Eye (tissue), 1 donor: ENCODE data around the gene CHN1.

Source experiments
- DNase-seq: peaks from one replicate; pipeline ENCODE4 v3.0.0-alpha.2; 2015

Gene CHN1

GRCh38 chr2:174918886-174919526 lies 86.2 kb downstream of the CHN1 start:
- no peak for DNase-seq

GRCh38 chr2:174916270-174916930 lies 88.8 kb downstream of the CHN1 start:
- no peak for DNase-seq

- peak; percentile 26 for DNase-seq
These were observed 90.1 kb downstream of the CHN1 start for GRCh38 chr2:174914853-174915760.

GRCh38 chr2:174908284-174908683 lies 96.9 kb downstream of the CHN1 start:
- no peak for DNase-seq

GRCh38 chr2:174903264-174903556 lies 102.0 kb downstream of the CHN1 start:
- DNase-seq, result no peak

DNA sequence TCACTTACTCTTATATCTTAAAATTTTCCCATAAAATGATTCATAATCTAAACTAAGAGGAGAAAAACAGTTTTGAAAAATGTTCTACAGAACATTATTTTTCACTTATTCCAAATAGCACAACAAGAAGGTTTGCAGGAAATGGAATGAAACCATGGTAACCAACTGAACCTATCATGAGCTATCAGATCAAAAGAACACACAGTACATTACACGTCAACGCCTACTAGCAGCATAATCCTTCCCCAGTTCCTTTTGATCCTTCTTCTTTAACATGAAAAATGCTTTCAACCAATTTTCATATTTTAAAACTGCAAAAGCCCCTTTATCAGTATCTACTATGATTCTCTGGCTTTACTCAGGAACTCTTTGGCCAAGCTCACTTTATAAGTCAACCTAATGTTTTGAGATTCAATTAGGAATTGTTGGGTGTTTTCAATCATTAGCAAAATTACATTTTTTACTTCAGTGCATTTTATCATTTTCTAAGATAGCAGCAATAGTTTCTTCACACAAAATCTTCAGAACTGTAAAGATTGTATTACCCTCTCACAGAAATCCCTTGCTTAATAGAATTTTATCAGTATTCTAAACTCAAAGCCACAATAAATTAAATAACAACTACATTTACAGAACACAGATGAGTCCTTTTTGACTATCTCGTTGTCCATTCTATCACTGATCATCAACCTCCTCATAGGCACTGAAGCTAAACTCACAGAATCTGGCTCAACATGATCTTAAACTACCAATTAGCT lies 102.5 kb downstream of the CHN1 start:
- peak; percentile 76 for DNase-seq

DNA sequence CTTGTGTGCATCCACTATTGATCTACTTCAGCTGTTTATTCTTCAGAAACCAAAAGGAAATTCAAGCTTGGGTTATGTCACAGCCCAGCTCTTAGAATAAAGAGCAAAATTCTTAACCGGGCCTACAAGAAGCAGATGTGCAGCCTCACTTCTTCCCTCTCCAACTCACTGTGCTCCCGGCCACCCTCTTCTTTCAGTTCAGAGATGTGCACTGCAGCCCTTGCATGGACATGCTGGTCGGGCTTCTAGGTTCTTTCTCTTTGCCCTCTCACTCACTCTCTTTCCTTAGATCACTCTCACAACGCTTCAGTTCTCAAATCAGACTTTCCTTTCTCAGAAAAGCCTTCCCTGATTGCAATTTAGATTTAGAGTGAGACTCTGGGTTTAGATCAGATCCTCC lies 104.1 kb downstream of the CHN1 start:
- peak; percentile 41 for DNase-seq

- DNase-seq, result no peak
These were observed 107.9 kb downstream of the CHN1 start for GRCh38 chr2:174897286-174897685.

GRCh38 chr2:174893018-174893417 lies 112.2 kb downstream of the CHN1 start:
- no peak for DNase-seq

DNA sequence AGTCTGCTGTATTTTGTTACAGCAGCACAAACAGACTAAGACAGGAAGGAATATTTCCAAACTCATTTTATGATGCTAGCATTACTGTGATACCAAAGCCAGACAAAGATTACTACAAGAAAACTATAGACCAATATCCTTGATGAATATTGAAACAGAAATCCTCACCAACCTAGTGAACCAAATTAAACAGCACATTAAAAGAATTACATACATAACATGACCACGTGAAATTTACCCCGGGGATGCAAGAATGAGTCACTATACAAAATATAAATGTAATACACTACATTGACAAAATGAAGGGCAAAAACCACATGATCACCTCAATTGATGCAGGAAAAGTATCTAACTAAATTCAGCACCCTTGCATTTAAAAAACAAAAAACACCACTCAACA lies 112.6 kb downstream of the CHN1 start:
- DNase-seq, result no peak

GRCh38 chr2:174888646-174889271 lies 116.4 kb downstream of the CHN1 start:
- DNase-seq, result no peak

DNA sequence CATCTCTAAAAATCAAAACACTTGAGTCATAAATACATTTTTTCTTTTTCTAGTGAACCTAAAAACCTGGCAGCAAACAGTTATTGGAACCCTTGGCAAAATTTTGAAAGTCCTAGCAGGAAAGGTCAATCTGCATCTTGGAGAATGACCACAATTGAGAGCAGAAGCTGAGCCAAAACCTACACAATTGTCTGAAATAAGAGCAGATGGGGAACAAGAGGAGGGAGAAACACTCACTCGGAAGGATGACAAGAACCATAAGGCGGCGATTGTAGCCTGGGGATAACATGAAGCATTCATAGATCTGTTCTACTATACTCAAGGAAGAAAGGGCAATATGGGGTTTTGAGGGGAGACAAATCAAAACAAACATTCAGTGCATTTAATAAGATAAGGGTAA lies 117.0 kb downstream of the CHN1 start:
- DNase-seq, result peak; percentile 23

DNA sequence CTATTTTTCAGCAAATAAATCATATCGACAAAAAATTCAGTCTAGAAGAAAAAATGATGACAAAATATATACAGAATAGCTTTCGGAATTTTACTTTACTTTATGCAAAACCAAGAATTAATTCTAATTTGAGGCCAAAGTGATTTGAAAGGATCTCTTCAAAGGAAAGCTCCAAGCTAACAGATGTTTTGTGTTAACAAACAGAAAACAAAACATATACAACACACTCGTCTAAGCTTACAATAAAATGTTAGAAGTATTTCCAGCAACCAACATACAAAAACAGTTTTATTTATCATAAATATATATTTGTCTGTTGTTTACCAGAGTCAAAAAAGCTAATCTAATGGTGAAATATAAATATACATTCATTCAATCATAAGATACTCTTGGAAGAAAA lies 122.8 kb downstream of the CHN1 start:
- no peak for DNase-seq

DNA sequence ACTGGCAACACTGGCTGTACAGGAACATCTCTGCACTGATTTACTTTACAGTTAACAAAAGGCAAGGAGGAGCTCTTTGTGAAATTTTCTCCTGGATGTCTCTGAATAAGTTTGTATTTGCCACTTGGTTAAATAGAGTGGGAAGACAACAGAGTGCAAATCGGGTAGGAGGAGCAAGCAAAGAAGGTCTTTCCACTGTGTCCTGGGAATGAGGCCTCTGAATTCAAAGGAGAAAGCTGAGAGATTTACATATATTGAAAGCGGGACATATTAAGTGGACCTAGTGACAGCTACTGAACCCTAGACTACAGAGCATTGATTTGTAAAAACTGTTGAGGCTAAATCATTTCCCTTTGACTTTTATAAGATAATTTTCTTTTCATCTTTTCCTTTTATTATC lies 123.5 kb downstream of the CHN1 start:
- no peak for DNase-seq

GRCh38 chr2:174878537-174879147 lies 126.5 kb downstream of the CHN1 start:
- peak; percentile 54 for DNase-seq

GRCh38 chr2:174877751-174878150 lies 127.4 kb downstream of the CHN1 start:
- DNase-seq, result no peak

GRCh38 chr2:174877301-174877700 lies 127.9 kb downstream of the CHN1 start:
- DNase-seq, result no peak

DNA sequence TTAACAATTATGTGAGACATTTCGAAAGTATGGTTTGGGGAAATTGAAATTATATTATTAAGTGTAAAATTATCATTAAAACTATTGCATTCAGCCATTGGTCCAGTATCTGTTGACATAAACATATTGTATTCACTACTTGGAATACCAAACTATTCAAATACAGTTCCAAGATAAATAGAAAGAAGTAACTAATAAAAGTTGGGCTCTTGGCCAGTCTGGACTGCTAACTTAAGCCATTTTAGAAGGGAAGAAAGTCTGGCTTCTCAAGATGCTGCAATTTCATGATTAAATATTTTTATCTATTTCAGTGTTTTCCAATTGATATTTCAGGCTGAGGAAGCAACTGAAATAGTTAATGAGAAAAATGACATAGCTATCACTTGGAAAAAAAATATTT lies 131.1 kb downstream of the CHN1 start:
- DNase-seq, result no peak

DNA sequence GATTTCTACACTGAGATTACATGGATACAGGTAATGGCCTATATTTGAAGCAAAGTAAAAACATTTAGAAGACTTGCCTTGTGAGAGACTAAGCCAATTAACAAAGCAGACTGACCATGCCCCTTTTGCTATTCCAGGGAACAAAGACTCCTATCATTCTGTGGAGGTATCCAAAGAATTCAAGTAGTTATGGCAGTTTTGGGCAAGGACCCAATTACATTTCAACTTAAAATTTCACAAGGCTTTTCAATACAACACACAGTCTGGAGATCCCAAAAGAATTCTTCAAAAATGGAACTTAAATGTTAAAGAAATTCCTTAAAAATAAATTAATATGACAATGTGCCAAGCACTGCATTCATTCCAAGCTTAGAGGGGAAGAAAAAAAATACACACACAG lies 131.7 kb downstream of the CHN1 start:
- DNase-seq, result no peak

- no peak for DNase-seq
These were observed 134.4 kb downstream of the CHN1 start for GRCh38 chr2:174870787-174871186.

- no peak for DNase-seq
These were observed 136.3 kb downstream of the CHN1 start for GRCh38 chr2:174868878-174869277.

GRCh38 chr2:174866421-174866820 lies 138.8 kb downstream of the CHN1 start:
- no peak for DNase-seq
